Right renal pelvis (tissue), 4 donors: ENCODE results near the gene LRCOL1. TPM values are rescaled to one million over a fixed set of nuclear protein-coding genes. Genes with fewer than 3 reads are reported as not detected.

Experiments
- DNase-seq, 4 donors: peaks; one replicate each; pipeline ENCODE4 v3.0.0-alpha.2; 2013; ENCODE audit warnings: low read depth in 4 of 4, low spot score in 3 of 4, missing footprints in 1 of 4
- polyA plus RNA-seq, 4 donors: library from polyadenylated mRNA; unstranded; fragments of 120-200 nt; gene quantifications; one replicate each; pipeline ENCODE4 v1.2.1, GENCODE V29; 2013; ENCODE audit not compliant: insufficient read length in 4 of 4

Gene LRCOL1
- polyA plus RNA-seq, result 1 to 10 TPM; 1.1 to 2.7 (median 2.2) TPM

DNA sequence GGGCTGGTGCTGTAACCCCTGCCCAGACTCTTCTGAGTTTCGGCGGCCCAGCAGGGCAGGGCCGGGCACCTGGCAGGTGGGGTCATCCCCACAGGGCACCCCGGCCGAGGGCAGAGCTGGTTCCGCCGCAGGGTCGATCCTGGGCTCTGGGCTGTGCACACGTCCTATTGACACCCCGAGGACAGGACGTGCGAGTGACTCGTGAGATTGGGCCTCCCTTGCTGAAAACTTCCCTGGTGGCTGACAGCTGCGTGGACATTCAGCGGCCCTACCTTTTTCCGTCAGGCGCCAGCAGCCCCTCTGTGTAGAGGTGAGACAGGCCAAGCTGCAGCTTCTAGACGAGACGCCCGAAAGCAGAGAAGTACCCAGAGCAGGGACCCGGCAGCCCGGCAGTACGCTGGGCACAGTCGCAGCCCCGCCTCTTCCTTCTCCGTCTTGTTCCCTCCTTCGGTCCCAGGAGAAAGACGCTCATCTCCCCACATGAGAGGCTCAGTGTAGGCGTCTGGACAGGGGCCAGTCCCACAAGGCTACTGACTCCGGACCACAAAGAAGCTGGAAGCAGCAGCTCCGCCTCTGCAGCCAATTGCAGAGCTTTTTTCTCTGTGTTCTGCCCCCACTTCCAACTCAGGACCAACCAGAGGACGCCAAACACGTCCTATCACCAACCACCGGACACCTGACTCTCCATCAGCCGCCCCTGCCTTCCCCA, at the start of gene LRCOL1:
TSS of gene LRCOL1 (minus strand) at position 532 of the 709 bp plus-strand sequence. CDS start 4,331 bp downstream, outside the sequence.
- no peak for DNase-seq

DNA sequence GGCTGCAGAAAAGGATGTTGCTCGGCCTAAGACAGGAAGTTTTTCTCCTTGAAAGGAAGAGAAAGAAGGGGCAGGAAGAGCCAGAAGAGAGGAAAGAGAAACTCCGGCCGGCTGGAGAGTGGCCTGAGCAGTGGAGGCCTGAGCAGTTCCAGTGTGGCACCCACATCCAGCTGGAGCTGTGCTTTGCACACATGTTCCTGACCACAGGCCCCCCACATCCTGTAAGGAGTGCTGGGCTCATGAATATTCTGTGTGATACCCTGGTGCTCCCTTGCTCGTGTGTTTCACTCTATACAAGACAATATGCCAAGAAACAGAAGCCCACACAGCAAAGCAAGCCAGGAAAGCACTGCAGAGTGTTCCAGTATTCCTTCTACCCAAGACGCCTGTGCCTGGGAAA, 49.7 kb upstream of the LRCOL1 start:
- DNase-seq, result no peak

- DNase-seq, result no peak
Observed at GRCh38 chr12:132659146-132659545, 48.8 kb upstream of the LRCOL1 start.

GRCh38 chr12:132658149-132658894, 47.9 kb upstream of the LRCOL1 start:
- no peak for DNase-seq

DNA sequence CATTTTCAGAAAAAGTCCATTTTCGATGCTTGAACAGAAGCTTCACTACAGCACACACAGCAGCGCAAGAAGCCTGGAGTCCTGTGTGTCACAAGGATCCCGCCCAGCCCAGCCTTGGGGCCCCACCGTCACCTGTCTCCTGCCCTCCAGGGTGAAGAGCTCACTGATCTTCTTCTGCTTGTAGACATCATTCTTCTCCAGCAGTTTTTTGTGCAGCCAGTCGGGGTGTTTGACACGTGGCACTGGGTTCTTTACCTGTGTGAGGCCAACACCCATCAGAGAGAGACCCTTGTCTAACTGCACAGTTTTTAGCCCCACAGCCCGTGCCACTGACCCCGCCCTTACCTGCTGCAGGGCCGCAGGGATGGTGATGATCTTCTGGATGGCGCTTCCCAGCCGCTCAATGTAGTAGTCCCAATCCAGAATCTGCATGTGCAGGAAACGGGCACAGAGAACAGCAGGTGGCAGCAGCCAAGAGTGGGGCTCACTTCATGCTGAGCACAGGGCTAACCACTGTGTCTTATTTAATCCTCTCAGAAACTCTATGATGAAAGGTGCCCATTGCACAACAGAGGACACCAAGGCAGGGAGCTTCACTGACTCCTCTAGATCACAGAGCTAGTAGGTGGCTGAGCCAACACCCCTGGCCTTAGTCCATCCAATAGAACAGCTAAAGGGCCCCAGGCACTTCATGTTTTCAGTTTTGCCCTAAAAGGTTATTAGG, 46.8 kb upstream of the LRCOL1 start:
- no peak for DNase-seq

DNA sequence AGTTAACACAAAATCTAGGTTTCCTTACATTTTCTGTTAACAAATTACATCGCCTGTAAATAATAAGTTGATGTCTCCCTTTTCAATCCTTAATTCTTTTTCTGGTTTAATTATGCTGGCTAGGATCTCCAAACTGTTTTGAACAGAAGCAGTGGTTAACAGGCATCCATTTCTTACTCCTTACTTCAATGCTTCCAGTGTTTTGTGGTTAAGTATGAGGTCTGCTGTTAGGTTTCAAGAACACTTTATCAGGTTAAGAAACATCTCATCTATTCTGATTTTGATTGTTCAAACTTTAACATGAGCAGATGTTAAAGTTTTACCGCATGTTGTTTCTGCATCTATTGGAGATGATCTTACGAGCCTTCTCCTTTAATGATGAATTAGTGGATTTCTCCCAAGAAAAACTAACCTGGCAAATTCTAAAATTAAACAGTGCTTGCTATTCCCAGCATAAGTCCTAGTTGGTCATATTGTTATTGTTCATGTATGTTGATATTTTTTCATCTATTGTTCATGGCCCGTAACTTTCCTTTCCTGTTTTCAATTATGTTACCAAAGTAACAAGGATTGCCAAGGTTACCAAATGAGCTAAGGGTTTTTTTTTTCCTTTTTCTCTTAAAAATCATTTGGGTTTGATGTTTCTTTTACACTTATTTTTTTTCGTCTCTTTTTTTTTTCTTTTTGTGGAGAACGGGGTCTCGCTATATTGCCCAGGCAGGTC, 43.3 kb upstream of the LRCOL1 start:
- DNase-seq, result no peak

GRCh38 chr12:132651444-132652100, 41.2 kb upstream of the LRCOL1 start:
- DNase-seq, result no peak

DNA sequence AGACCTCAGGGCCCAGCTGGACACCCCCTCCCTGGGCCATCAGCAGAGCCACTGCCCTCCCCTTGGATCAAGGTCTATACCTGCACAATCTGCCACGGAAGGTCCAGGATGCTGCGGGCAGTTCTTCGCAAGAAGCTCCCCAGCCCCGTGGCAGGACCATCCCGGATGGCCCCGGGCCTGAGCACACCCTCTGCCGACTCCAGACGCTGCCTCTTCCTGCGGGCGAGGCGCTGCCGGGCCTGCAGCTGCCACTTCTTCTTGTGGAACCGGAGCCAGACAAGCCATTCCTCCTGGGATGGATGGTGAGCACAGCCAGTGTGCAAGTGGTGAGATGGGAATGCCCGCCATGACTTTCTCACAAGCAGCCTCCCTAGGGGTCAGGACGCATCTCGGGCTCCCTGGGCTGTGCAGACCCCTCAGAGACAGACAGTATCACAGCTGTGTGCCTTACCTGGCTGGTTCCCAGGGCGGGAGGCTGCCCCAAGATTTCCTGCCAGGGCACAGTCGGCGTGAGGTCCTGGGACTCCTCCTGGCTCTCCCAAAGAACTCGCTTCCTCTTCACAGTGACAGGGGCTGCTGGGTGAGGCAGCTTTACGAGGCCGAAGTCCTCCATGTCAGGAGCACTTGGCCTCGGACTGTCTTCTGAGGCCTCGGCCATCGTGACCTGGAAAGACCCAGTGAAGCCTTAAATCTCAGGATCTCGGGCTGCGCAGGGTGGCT, 39.0 kb upstream of the LRCOL1 start:
- DNase-seq, result no peak

DNA sequence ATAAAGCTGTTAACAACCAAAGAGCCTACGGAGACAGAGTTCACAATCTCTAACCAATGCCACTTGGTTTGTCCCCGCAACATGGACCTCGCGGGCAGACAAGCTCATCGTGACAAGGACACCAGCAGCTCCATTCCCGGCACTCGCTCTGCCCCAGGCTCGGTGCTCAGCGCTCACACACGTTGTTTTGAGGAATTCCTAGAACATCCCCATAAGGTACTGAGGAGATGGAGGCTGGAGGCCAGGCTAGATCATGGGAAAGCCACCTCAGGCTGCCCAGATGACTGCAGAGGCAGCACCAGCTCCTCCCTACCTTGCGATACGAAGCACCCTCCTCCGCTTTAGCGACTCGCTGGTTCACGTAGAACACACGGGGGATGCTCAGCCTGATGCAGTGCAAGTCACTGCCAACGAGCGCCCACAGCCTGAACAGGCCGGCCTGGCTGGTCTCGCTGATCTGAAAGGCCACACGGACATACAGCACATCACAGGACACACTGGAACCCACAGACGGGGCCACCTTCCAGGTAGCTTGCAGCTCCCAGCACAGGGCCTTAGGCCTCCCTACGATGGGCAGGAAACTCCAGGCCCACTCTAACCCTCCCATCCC, 38.3 kb upstream of the LRCOL1 start:
- DNase-seq, result no peak

GRCh38 chr12:132647858-132648257, 37.5 kb upstream of the LRCOL1 start:
- no peak for DNase-seq

- no peak for DNase-seq
Observed at GRCh38 chr12:132646850-132647249, 36.5 kb upstream of the LRCOL1 start.

DNA sequence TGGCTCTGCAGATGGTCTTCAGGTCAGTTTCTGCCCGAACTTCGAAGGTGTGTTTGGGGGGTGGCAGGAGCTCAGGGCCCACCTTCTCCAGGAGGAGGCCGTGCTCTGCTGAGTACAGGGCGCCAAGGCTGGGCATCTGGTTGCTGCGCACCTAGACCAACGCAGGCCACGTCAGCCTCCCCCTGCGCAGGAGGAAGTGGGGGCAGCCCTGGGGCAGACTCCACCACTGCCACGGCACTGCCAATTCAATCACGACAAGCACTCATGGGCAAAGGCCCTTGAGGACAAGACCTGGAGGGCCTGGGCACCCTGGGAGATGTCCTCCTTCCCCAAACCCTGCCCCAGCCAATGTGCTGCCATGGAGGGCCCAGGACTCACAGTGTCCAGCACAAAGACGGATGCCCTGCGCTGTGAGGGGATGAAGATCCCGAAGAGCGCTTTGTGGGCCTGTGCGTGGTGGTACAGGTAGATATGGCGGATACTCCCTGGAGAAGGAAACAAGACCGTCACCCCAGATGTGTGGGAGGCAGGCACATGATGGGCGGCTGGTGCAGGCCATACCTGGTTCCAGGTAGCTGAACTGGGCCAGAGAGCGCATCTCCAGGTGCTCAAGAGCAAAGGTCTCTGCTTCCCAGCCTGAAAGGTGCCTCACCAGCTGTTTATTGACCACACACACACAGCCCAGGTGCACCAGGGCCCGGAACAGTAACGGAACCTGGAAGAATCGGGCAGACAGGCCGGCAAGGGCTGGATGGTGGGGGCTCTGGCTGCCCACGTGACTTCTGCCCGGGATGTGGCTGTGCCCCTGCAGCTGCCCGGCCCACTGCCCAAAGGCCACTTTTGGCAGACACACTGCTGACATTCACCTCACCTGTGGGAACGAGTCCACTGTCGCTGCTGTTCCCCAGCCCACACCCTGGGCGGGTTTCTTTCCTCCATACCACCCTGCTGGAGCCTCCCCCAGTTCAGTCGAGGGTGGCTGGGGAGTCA, 32.8 kb upstream of the LRCOL1 start:
- DNase-seq, result no peak

DNA sequence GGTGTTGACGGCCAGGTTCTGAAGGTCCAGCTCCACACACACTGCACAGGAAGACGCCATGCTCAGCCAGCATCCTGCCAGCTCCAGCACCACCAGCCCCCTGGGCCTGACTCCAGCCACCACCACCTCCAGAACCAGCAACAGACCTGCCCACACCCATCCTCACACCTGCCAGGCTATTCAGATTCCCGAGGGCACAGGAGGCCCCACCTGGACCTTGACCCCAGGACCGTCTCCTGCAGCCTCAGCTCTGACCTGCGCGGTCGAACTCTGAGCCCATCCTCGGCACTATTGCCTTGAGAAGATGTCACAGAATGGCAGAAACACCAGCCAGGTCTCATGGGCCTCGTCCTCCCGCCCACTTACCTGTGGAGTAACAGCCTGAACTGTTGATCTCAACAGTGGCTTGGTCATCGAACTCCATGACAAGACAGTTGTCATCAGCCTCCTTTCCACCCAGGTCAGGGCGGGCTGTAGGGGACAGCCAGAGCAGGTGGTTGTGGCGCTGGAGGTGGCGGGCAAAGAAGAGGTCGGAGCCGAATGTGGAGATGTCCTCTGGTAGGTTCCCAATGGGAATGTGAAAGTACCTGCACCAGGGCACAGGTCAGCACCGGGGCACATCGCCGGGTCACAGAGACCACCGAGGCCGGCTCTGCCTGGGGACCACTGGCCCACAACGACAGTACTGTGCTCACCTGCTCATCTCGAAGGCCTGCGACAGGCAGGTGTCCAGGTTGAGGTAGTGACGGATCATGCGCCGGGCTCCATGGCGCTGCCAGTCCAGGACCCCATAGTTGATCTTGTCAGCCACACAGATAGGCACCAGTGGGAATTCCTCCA, 31.6 kb upstream of the LRCOL1 start:
- DNase-seq, result no peak

- DNase-seq, result no peak
Observed at GRCh38 chr12:132640936-132641335, 30.6 kb upstream of the LRCOL1 start.

GRCh38 chr12:132639956-132640520, 29.7 kb upstream of the LRCOL1 start:
- no peak for DNase-seq

DNA sequence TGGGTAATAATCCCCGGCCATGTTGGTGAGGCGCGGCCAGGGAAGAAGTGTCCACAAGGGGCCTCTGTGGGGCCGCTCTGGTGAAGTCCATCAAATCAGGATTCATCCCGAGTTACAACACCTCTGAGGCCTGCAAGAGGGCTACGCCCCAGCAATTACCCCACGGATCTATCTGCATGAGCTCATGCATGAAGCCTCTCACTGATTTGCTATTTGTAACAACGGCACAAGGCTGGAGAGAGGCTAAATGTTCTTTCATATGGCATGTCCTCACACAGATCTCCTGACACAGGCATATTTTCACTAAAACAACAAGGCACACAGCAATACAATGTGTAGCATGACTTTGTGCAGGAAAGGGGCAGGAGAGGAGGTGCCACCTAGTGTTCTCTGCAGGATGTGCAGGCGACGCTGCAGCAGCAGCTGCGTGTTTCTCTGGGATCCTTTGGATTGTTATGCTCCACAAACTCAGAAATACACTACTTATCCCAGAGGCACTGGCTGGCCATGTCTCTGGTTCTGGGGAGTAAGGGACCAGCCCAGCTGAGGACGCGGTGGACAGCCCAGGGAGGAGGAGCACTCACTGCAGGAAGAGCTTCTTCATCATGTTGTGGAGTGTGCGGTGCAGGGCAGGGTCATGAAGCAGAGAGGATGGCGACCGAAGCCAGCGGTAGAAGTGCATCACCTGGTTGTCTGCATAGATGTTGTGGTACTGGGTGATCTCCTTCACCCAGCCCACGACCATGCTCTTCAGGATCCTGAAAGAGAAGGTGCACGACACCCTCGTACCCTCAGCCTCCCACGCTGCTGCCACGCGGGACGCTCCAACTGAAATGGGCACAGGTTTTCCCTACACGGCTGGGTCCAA, 28.4 kb upstream of the LRCOL1 start:
- DNase-seq, result peak in 1 of 4 donors; percentile 26
